ENCODE measurements around the gene PYCR2. TPM values are rescaled to one million over a fixed set of nuclear protein-coding genes. Genes with fewer than 3 reads are reported as not detected.
A peak's percentile ranks its signal among the peaks of the same experiment; 100 is the strongest.

The PYCR2 gene
- total RNA-seq, 1 donor from 2014 or later, result 38.1 TPM

DNA sequence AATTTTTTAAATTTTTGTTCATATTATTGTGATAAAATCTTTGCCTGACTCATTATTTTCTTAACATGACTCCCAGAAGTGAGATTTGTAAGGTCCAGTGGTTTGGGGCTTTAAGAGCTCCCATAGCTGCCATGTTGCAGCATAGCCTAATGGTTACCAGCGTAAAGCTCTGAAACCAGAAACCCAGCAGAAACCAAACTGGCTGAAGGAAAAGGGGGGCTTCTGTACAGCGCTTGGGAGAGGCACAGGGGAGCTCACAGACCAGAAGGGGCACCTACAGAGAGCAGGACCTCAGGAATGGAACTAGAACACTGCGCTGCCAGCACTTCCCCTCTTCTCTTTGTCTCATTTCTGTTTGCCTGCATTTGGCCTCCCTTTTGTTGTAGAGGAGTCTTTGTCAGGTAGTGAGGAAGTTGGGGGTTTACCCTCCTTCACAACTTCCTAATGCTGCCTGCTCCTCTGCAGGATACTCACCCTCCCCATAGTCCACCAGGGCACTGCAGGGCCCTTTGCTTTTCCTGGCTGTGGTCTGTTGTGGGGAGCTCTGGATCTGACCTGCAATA is 2.6 kb upstream of the PYCR2 start:
- peaks cover 22% of the 10 kb centered on the region for H3K79me2 ChIP-seq (ENCODE audit: insufficient read depth, low read length)
- DNase-seq (ENCODE audit: low read depth) (peak; percentile 8), FAIRE-seq (no peak)
- no peak for TF ChIP-seq EZH2 (IDR thresholded peaks at IDR 0.05; ENCODE audit: insufficient read depth, low read length)
- TF ChIP-seq, protein P1, sequence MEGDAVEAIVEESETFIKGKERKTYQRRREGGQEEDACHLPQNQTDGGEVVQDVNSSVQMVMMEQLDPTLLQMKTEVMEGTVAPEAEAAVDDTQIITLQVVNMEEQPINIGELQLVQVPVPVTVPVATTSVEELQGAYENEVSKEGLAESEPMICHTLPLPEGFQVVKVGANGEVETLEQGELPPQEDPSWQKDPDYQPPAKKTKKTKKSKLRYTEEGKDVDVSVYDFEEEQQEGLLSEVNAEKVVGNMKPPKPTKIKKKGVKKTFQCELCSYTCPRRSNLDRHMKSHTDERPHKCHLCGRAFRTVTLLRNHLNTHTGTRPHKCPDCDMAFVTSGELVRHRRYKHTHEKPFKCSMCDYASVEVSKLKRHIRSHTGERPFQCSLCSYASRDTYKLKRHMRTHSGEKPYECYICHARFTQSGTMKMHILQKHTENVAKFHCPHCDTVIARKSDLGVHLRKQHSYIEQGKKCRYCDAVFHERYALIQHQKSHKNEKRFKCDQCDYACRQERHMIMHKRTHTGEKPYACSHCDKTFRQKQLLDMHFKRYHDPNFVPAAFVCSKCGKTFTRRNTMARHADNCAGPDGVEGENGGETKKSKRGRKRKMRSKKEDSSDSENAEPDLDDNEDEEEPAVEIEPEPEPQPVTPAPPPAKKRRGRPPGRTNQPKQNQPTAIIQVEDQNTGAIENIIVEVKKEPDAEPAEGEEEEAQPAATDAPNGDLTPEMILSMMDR (IDR thresholded peaks at IDR 0.05; ENCODE audit: insufficient read depth, low read depth, low read length), result no peak
- no peak overlapping the region for H3K9ac ChIP-seq (ENCODE audit: low read length)
- H3K36me3 ChIP-seq (ENCODE audit: insufficient read depth, low read length), result no peaks in the 10 kb centered on the region
- H3K4me2 ChIP-seq (ENCODE audit: low read length), result no peak overlapping the region
- Mint-ChIP-seq H3K4me1 (ENCODE audit: low read depth, unreplicated experiment) (peaks cover 3% of the 10 kb centered on the region), H3K27me3 (ENCODE audit: low read depth, unreplicated experiment) (no peaks in the 10 kb centered on the region), H3K36me3 (ENCODE audit: low read depth, unreplicated experiment) (no peaks in the 10 kb centered on the region), H3K9me3 (ENCODE audit: unreplicated experiment) (no peaks in the 10 kb centered on the region), H3K4me3 (ENCODE audit: unreplicated experiment) (no peak overlapping the region), H3K27ac (ENCODE audit: unreplicated experiment) (no peak overlapping the region)
- H3K27me3 ChIP-seq (ENCODE audit: insufficient read depth, low read length), result no peaks in the 10 kb centered on the region
- H4K20me1 ChIP-seq (ENCODE audit: insufficient read depth, low read length), result peaks cover 5% of the 10 kb centered on the region
- H3K27ac ChIP-seq (ENCODE audit: low read depth, low read length), result no peak overlapping the region
- H3K4me1 ChIP-seq (ENCODE audit: insufficient read depth, low read length), result peaks cover 10% of the 10 kb centered on the region
- H3K4me3 ChIP-seq (ENCODE audit: insufficient read depth, low read depth, low read length), result no peak overlapping the region
- peak overlapping the region; percentile 17 for H2AFZ ChIP-seq (ENCODE audit: low read depth, low read length)
- H3K9me3 ChIP-seq (ENCODE audit: insufficient read depth, low read depth, low read length), result no peaks in the 10 kb centered on the region

DNA sequence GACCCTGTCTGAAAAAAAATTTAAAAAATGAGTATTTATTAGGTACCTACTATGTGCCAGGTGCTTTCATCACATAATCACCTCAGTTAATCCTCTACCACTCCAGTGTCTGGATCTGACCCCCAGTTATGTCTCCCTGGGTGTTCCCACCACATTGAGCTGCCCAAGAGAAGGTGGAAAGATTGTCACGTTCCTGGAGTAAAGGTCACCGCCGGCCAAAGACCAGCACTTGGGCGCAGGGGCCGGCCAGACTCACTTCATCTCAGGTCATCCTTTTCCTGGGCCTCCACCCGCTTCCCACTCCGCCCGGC is 714 bp downstream of the PYCR2 start:
- no peaks in the 10 kb centered on the region for H3K27me3 ChIP-seq (ENCODE audit: insufficient read depth, low read length)
- DNase-seq (ENCODE audit: low read depth) (no peak), FAIRE-seq (no peak)
- peak overlapping the region; percentile 96 for H3K9ac ChIP-seq (ENCODE audit: low read length)
- Mint-ChIP-seq H3K4me3 (ENCODE audit: unreplicated experiment) (peak overlapping the region; percentile 97), H3K4me1 (ENCODE audit: low read depth, unreplicated experiment) (peaks cover 3% of the 10 kb centered on the region), H3K9me3 (ENCODE audit: unreplicated experiment) (no peaks in the 10 kb centered on the region), H3K27ac (ENCODE audit: unreplicated experiment) (peak overlapping the region; percentile 94), H3K36me3 (ENCODE audit: low read depth, unreplicated experiment) (peaks cover 11% of the 10 kb centered on the region), H3K27me3 (ENCODE audit: low read depth, unreplicated experiment) (no peaks in the 10 kb centered on the region)
- H3K27ac ChIP-seq (ENCODE audit: low read depth, low read length), result peak overlapping the region; percentile 84
- H3K79me2 ChIP-seq (ENCODE audit: insufficient read depth, low read length), result peaks cover 29% of the 10 kb centered on the region
- no peak for TF ChIP-seq EZH2 (IDR thresholded peaks at IDR 0.05; ENCODE audit: insufficient read depth, low read length)
- TF ChIP-seq, protein P1 (IDR thresholded peaks at IDR 0.05; ENCODE audit: insufficient read depth, low read depth, low read length), result no peak
- H3K9me3 ChIP-seq (ENCODE audit: insufficient read depth, low read depth, low read length), result no peaks in the 10 kb centered on the region
- H3K36me3 ChIP-seq (ENCODE audit: insufficient read depth, low read length), result peaks cover 6% of the 10 kb centered on the region
- H2AFZ ChIP-seq (ENCODE audit: low read depth, low read length), result peak overlapping the region; percentile 80
- peak overlapping the region; percentile 94 for H3K4me3 ChIP-seq (ENCODE audit: insufficient read depth, low read depth, low read length)
- H4K20me1 ChIP-seq (ENCODE audit: insufficient read depth, low read length), result peaks cover 8% of the 10 kb centered on the region
- H3K4me1 ChIP-seq (ENCODE audit: insufficient read depth, low read length), result peaks cover 17% of the 10 kb centered on the region
- peak overlapping the region; percentile 94 for H3K4me2 ChIP-seq (ENCODE audit: low read length)
